Measurements from ENCODE around the gene SLC9A3. TPM values are rescaled to one million over a fixed set of nuclear protein-coding genes. Genes with fewer than 3 reads are reported as not detected.

The SLC9A3 gene
- polyA plus RNA-seq, 6 donors from 2014 or later: 0.84 to 2.1 (median 1.6) TPM

DNA sequence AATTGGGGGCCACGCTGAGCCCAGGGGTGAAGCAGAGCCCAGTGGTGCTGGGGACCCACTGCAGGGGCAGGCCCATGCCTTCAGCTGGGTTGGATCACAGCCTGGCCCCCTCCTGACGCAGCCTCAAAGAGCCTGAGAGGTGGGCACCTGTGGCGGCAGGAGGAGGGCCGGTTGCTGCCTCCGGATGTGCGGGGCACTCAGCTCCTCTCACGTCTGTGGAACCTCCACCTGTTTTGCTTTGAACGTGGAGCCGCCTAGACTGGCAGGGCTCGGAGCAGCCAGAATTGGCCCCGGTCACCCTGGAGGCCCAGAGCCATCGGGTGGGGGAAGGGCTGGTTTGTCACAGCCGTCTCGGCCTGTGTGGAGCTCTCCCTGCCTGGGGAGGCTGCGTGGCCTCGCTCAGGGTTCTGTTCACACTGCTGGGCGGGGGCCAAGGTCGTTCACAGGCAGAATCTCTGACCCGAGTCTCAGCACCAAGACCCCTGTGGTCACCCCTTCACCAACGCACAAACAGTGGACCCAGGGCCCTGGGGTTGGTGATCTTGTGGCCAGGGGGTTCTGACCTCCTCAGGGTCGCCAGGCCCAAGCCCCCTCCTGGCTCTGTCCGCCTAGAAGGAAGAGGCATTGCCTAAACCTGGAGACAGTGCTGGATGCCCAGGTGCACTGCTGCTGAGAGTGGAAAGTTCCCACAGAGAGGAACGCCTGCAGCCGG is 9.2 kb upstream of the SLC9A3 start:
- no peak for ATAC-seq (ENCODE audit: low read depth in 2 of 2)
- DNase-seq: no peak
- Mint-ChIP-seq H3K27ac (no peak overlapping the region), H3K4me1 (peaks cover 32 to 37% (median 36%) of the 10 kb centered on the region in 3 donors), H3K27me3 (peaks cover 36 to 76% (median 41%) of the 10 kb centered on the region in 3 donors), H3K4me3 (no peak overlapping the region), H3K36me3 (peaks cover 0 to 12% of the 10 kb centered on the region in 2 donors), H3K9me3 (peaks cover 0 to 8% (median 0%) of the 10 kb centered on the region in 7 donors)

DNA sequence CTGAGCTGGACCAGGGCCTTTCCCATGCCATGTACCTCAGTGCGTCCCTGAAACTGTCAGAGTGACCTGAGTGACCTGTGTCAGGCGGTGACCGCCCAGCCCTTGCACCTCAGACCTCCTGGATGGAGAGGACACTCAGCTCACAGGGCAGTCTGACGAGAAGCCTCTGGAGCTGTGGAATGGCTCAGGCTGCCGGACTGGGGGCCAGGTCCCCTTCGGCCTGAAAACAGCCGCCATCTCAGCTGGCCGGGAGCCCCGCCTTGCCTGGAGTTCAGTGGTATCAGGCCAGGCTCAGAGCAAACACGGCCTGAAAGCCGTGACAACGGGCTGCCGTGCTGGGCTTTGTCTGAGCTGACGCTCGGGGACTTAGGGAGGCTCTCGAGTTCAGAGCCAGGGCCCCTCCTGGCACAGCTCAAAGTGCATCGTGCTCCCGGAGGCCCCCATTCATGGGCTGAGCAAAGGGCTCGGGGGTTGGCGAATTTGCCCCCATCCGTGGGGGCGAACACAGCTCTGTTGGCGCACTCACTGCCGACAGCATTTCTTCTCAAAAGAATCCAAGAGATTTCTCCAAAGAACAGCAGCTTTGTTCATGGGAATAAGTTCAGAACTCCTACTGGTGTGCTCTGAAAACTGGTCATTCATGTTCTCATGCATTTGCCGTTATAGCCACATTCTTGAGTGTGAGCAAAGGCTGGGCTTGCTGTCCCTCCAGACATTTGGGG is 8.4 kb upstream of the SLC9A3 start:
- Mint-ChIP-seq H3K4me1 (peaks cover 33 to 38% (median 37%) of the 10 kb centered on the region in 3 donors), H3K36me3 (peaks cover 0 to 12% of the 10 kb centered on the region in 2 donors), H3K9me3 (peaks cover 0 to 8% (median 0%) of the 10 kb centered on the region in 7 donors), H3K27ac (no peak overlapping the region), H3K27me3 (peaks cover 37 to 71% (median 37%) of the 10 kb centered on the region in 3 donors), H3K4me3 (peak overlapping the region in 1 of 8 donors; percentile 30)
- DNase-seq: no peak
- no peak for ATAC-seq (ENCODE audit: low read depth in 2 of 2)

DNA sequence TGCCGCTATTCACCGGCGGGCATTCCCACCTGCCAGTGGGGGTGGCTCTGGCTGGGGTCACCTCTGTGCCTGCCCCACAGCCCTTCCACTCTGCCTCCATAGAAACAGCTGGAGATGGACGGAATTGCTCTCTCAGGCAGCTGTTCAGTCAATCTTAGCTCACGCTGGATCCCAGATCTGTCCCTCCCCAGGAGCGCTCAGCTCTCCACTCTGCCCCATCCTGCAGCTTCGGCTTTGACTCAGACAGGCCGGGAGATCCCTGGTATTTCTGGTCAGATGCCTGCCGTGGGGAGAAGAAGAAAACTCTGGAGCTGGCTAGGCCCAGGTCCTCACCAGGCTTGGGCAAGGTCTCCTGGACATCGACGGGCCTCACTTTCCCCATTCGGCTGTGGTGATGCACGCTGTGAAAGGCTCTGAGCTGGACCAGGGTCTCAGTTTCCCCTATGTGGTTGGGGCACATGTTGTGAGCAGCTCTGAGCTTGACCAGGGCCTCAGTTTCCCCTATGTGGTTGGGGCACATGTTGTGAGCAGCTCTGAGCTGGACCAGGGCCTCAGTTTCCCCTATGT is 7.6 kb upstream of the SLC9A3 start:
- Mint-ChIP-seq H3K27ac (no peak overlapping the region), H3K9me3 (peaks cover 0 to 8% (median 0%) of the 10 kb centered on the region in 7 donors), H3K27me3 (peaks cover 37 to 71% (median 38%) of the 10 kb centered on the region in 3 donors), H3K4me1 (peaks cover 34 to 47% (median 42%) of the 10 kb centered on the region in 3 donors), H3K36me3 (peaks cover 0 to 9% of the 10 kb centered on the region in 2 donors), H3K4me3 (peak overlapping the region in 3 of 8 donors; percentile 25 to 61 (median 28))
- no peak for DNase-seq
- no peak for ATAC-seq (ENCODE audit: low read depth in 2 of 2)

DNA sequence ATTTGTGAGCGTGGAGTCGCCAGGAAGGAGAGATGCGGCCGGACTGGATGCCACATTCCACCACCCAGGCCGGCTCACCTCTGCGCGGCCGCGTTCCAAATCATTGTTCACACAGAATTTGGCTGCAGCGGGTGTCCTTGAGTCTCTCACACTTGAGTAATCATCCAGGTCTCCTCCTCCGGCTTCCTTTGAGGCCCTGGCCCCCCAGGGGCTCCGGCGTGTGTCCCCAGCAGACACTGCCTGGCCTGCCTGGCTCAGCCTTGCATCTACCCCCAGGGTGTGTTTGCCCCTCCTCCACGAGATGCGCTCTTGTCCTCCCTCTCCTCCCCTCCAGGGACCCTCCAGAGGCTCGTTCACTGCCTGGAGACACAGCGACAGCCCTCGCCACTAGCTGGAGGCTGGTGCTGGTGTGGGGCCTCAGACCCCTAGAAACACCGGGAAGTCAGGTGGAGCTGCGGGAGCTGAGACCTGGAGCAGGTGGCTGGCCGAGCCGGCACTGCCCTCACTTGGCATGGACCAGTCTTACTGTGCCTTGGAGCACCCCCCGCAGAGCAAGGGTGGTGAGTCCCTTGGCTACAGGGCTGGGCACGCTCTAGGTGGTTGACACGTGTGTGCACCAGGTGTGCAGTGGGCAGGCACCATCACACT is 7.0 kb upstream of the SLC9A3 start:
- Mint-ChIP-seq H3K27ac (no peak overlapping the region), H3K27me3 (peaks cover 33 to 71% (median 37%) of the 10 kb centered on the region in 3 donors), H3K4me1 (peaks cover 28 to 44% (median 43%) of the 10 kb centered on the region in 3 donors), H3K9me3 (peaks cover 0 to 6% (median 0%) of the 10 kb centered on the region in 7 donors), H3K36me3 (peaks cover 0 to 3% of the 10 kb centered on the region in 2 donors), H3K4me3 (peak overlapping the region in 5 of 8 donors; percentile 35 to 88 (median 72))
- ATAC-seq (ENCODE audit: low read depth in 2 of 2) (no peak), DNase-seq (no peak)

DNA sequence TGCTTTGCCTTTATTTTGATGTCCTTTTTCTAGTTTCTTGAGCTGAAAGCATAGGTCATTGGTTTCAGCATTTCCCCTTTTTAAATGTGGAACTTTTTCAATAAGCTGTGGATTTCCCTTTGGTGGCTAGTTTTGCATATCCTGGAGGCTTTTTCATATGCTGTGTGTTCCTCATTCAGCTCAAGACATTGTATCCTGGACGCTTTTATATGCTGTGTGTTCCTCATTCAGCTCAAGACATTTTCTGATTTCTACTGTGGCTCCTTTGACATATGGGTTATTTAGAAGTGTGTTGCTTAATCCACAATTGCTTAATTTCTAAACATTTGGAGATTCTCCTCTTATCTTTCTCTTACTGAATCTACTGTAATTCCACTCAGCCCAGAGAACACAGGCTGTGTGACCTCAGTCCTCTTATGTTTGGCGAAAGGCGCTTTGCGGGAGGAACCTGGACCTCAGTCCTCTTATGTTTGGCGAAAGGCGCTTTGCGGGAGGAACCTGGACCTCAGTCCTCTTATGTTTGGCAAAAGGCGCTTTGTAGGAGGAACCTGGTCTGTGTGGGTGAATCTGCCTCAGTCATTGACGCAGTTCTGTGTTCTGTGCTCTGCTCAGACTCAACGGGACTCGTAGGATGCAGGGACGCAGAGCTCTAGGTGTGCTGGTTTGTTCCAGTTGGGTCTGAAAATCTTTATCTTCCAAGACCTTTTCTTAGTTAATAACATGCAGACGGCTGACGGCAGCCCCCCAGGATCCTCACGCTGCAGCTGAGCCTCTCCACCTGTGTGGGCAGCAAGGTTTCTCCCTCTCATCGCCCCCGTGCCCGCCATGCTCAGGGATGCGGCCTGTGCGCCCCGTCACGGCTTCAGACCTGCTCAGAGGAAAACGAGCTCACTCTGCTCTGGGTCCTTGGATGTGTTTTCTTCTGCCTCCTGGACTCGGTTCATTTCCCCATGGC is 6.0 kb upstream of the SLC9A3 start:
- Mint-ChIP-seq H3K4me3 (peak overlapping the region; percentile 18 to 88 (median 60)), H3K9me3 (peaks cover 0 to 6% (median 0%) of the 10 kb centered on the region in 7 donors), H3K27ac (peak overlapping the region in 4 of 6 donors; percentile 3 to 54 (median 32)), H3K27me3 (peaks cover 37 to 71% (median 42%) of the 10 kb centered on the region in 3 donors), H3K36me3 (peaks cover 0 to 5% of the 10 kb centered on the region in 2 donors), H3K4me1 (peaks cover 32 to 51% (median 46%) of the 10 kb centered on the region in 3 donors)
- ATAC-seq (ENCODE audit: low read depth in 2 of 2) (peak; percentile 94), DNase-seq (peak; percentile 74)

DNA sequence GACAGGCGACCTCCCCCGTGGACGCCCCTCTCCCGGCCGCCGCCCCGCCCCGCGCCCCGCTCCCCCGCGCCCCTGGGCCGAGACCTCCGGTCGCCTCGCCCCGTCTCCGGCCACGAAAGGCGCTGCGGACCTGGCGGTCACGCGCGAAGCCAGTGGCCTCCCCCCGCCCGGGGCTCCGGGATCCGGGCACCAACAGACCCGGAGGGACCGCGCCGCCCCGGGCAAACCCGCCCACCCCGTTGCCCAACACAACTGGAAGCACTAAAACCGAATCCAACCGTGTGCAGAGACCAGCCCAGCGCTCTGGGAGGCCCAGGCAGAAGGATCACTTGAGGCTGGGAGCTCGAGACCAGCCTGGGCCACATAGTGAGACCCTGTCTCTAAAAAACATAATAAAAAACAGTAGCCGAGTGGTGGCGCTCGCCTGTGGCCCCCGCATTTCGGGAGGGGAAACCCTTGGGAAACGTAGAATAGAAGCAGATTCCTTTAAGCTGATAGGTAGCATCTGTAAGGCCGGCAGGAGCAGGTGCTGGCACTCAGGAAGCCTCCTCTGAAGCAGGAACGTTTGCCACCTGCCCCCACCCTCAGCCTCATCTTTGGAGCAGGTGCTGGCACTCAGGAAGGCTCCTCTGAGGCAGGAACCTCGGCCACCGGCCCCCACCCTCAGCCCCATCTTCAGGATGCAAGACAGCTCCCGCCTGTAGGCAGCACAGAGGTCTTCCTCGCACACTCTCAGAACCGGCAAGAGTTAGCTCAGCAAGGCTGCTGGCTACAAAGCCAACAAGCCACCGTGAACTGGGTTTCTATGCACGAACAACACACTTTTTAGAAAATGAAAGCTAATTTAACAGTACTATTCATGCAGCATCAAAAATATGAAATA is 4.6 kb upstream of the SLC9A3 start:
- ATAC-seq (ENCODE audit: low read depth in 2 of 2) (peak in 1 of 2 donors; percentile 19), DNase-seq (no peak)
- Mint-ChIP-seq H3K36me3 (peaks cover 0 to 8% of the 10 kb centered on the region in 2 donors), H3K27ac (peak overlapping the region in 4 of 6 donors; percentile 16 to 63 (median 39)), H3K4me3 (peak overlapping the region in 7 of 8 donors; percentile 45 to 88 (median 79)), H3K9me3 (peaks cover 0 to 6% (median 0%) of the 10 kb centered on the region in 7 donors), H3K27me3 (peaks cover 42 to 64% (median 49%) of the 10 kb centered on the region in 3 donors), H3K4me1 (peaks cover 37 to 57% (median 53%) of the 10 kb centered on the region in 3 donors)

DNA sequence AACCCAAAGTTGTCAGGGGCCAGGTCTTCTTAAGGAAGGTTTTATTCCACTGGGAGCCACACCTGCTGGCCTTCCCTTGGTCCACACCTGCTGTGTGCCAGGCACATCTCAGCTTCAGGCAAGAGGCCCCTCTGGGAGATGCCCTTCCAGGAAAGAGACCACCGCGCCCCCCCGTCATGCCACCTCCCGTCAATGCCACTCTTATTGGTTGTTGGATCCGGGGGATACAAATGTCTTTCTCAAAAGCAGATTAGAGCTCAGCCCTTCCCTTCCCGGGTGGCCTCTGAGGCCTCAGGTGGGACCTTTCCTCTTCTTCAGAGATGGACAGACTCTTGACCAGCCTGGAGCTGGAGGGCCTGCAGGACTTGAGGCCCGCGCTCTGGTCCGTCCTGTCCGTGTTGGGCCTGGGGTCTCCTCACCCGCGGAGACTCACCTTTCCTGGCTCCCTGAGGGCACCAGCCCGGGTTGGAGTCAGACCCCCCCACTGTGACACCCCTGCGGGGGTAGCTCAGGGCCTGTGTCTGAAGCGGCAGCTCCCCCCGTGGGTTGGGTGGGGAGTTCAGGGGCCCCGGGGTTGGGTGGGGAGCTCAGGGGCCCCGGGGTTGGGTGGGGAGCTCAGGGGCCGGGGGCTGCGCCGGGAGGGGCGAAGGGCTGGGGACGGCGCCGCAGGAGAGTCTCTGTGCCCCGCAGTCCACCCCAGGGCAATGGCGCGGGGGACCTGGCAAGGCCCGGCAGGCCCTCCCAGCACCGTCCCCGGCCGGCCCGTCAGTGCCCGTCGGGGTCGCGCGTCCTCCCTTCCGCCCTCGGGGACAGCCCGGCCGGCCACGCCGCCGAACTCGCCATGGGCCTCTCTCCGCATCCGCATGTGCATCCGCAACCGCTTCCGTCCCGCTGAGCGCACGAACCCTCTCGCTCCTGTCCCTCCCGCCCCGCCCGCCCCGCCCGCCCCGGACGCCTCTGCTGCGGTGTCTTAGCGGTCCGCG is 3.7 kb upstream of the SLC9A3 start:
- DNase-seq (no peak), ATAC-seq (ENCODE audit: low read depth in 2 of 2) (no peak)
- H3K4me3 Mint-ChIP-seq: peak overlapping the region in 6 of 8 donors; percentile 27 to 66 (median 59)
- peak overlapping the region in 1 of 6 donors; percentile 22 for H3K27ac Mint-ChIP-seq
- peaks cover 42 to 63% (median 60%) of the 10 kb centered on the region in 3 donors for H3K4me1 Mint-ChIP-seq
- peaks cover 0 to 6% (median 0%) of the 10 kb centered on the region in 7 donors for H3K9me3 Mint-ChIP-seq
- H3K36me3 Mint-ChIP-seq: peaks cover 0 to 8% of the 10 kb centered on the region in 2 donors
- H3K27me3 Mint-ChIP-seq: peaks cover 50 to 63% (median 56%) of the 10 kb centered on the region in 3 donors

DNA sequence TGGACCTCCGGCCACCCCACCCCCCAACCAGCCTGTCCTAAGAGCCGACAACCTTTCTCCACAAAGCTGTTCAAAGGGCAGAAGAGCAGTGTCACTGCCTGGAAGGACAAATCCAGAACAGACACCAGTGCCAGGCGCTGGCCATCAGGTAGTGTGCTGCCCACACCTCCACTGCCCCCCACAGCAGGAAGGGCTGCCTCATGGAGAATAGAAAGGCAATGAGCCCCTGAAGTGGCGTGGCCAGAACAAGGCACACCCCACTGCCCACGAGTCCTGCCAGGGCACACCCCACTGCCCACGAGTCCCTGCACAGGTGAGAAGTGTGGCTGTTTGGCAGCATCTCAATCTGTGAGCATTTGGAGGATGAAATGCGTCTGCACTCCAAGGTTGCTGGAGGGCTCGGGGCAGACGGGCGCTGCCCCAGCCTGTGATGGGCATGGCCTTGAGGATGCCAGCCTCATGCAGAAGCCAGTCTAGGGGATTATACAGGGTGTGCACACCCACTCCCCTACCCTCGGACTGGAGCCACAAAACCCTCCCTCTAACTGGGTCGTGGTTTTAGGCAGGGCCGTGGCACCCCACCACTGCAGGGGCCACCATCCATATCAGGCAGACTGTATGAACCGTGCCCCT is 2.3 kb upstream of the SLC9A3 start:
- DNase-seq: no peak
- Mint-ChIP-seq H3K4me1 (peaks cover 42 to 61% (median 60%) of the 10 kb centered on the region in 3 donors), H3K9me3 (peaks cover 0 to 6% (median 0%) of the 10 kb centered on the region in 7 donors), H3K36me3 (peaks cover 0 to 8% of the 10 kb centered on the region in 2 donors), H3K4me3 (peak overlapping the region in 3 of 8 donors; percentile 29 to 71 (median 62)), H3K27ac (no peak overlapping the region), H3K27me3 (peaks cover 55 to 70% (median 64%) of the 10 kb centered on the region in 3 donors)
- no peak for ATAC-seq (ENCODE audit: low read depth in 2 of 2)

DNA sequence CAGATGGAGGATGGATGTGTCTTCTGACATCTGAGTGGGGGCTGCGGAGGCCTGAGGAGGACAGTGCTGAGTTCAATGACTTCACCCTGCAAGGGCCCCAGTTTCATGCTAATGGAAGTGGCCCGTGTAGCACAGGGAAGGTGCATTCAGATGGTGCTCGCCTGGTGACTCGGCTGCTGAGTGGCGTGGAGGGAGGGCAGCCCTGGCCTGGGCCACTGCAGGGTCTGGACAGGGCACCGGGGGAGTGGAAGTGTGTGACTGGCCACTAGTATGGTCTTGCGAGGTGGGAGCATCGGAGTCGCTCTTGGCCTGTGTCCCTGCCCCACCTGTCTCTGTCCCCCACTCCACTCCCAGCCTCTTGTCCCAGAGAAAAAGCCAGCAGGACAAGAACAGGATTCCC is 1.7 kb upstream of the SLC9A3 start:
- Mint-ChIP-seq H3K4me1 (peaks cover 38 to 55% (median 54%) of the 10 kb centered on the region in 3 donors), H3K4me3 (peak overlapping the region in 2 of 8 donors; percentile 71 to 85), H3K9me3 (peaks cover 0 to 6% (median 0%) of the 10 kb centered on the region in 7 donors), H3K36me3 (peaks cover 0 to 8% of the 10 kb centered on the region in 2 donors), H3K27me3 (peaks cover 59 to 70% (median 68%) of the 10 kb centered on the region in 3 donors), H3K27ac (no peak overlapping the region)
- no peak for DNase-seq
- no peak for ATAC-seq (ENCODE audit: low read depth in 2 of 2)
